A673 (cell line): ENCODE results near the gene NRIP2. TPM values are rescaled to one million over a fixed set of nuclear protein-coding genes. Genes with fewer than 3 reads are reported as not detected.

Source experiments
- BruUV-seq: library from RNA; stranded (reverse); fragments of 400-500 nt; replicated peaks from 2 replicates; lab custom pipeline; 2021; lab: Mats Ljungman, UMichigan
- CTCF ChIA-PET: fragments of 300-600 bp; sonication (Branson Sonifier 250); formaldehyde crosslinking; loops from one replicate; lab custom pipeline; 2022; ENCODE audit warnings: antibody characterized with exemption; lab: Charles Lee
- POLR2A ChIA-PET: fragments of 300-600 bp; sonication (Branson Sonifier 250); formaldehyde crosslinking; loops from one replicate; lab custom pipeline; 2022; ENCODE audit warnings: antibody characterized with exemption; ENCODE audit not compliant: low non-redundant PET; lab: Charles Lee
- DNase-seq: peaks from one replicate; pipeline ENCODE4 v3.0.0-alpha.2; 2015; ENCODE audit warnings: low spot score
- H3K27ac ChIP-seq: fragments of 200-600 bp; sonication (generic); 2 replicates; pipeline ENCODE4 v1.5.1; 2016; ENCODE audit warnings: mixed run types, low read depth, mild to moderate bottlenecking, mixed read lengths, antibody characterized with exemption, low read length; ENCODE audit not compliant: poor library complexity, severe bottlenecking
- H3K27me3 ChIP-seq: fragments of 200-600 bp; sonication (generic); replicated peaks from 2 replicates; pipeline ENCODE4 v1.6.1; 2017; ENCODE audit warnings: mixed run types, low read depth, mild to moderate bottlenecking, mixed read lengths, antibody characterized with exemption, low read length; ENCODE audit not compliant: insufficient read depth, poor library complexity
- H3K36me3 ChIP-seq: fragments of 200-600 bp; sonication (generic); 2 replicates; pipeline ENCODE4 v1.6.1; 2016; ENCODE audit warnings: mixed run types, mild to moderate bottlenecking, mixed read lengths, antibody characterized with exemption, low read length; ENCODE audit not compliant: insufficient read depth, poor library complexity, severe bottlenecking
- H3K4me1 ChIP-seq: fragments of 200-600 bp; sonication (generic); 2 replicates; pipeline ENCODE4 v1.6.1; 2017; ENCODE audit warnings: mixed run types, mild to moderate bottlenecking, mixed read lengths, antibody characterized with exemption, low read length; ENCODE audit not compliant: insufficient read depth, poor library complexity, severe bottlenecking
- H3K4me3 ChIP-seq: fragments of 200-600 bp; sonication (generic); 2 replicates; pipeline ENCODE4 v1.5.1; 2016; ENCODE audit warnings: low read depth, mixed run types, mild to moderate bottlenecking, mixed read lengths, low read length; ENCODE audit not compliant: poor library complexity, severe bottlenecking
- H3K9me3 ChIP-seq: fragments of 200-600 bp; sonication (generic); 2 replicates; pipeline ENCODE4 v1.6.1; 2016; ENCODE audit warnings: mixed run types, low read depth, mild to moderate bottlenecking, mixed read lengths, antibody characterized with exemption, low read length; ENCODE audit not compliant: poor library complexity, severe bottlenecking
- EZH2 ChIP-seq: fragments of 200-600 bp; sonication (generic); IDR thresholded peaks from 2 replicates; pipeline ENCODE4 v1.6.1; 2017; ENCODE audit warnings: borderline replicate concordance, low read depth, mild to moderate bottlenecking, mixed read lengths, antibody characterized with exemption, low read length; ENCODE audit not compliant: poor library complexity, severe bottlenecking
- intact Hi-C: fragments of 100-400 bp; cut with micrococcal nuclease; formaldehyde crosslinking; loops from one replicate; pipeline ENCODE4 v1.10.0; 2022; ENCODE audit not compliant: unreplicated experiment
- total RNA-seq: library from RNA; stranded (reverse); gene quantifications from 2 replicates; pipeline ENCODE4 v1.2.3, GENCODE V29; 2021
- TF ChIP-seq, protein P1 (sequence below): fragments of 300-800, 200-600 bp; sonication (generic); conservative IDR thresholded peaks from 2 replicates; pipeline ENCODE4 v1.5.1; 2017; ENCODE audit warnings: low read depth, mild to moderate bottlenecking, antibody characterized with exemption, low read length, moderate library complexity, mixed read lengths

The NRIP2 gene
- total RNA-seq, 1 experiment from 2014 or later = 0.39 TPM

DNA sequence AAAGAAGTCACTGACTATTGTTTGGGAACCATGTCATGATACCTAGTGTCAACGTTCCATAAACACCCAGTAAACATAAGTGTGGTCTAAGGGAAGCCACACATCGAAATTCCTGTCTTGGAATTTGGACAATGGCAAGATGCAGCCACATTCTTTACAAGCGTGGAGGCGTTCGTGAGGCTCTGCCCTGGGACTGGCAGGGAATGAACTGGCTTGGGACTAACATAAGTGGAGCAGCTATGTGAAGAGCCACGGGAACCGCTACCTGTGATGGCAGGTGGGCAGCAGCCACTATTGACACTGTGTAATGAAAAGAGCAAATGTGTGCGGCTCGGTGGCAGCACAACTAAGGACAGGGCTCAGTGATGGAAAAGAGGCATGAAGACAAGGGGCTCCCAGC, 10.0 kb upstream of the NRIP2 start:
- Histone ChIP-seq H3K27ac (no peak overlapping the region), H3K36me3 (no peaks in the 10 kb centered on the region), H3K4me3 (no peak overlapping the region), H3K9me3 (no peaks in the 10 kb centered on the region), H3K4me1 (peaks cover 25% of the 10 kb centered on the region), H3K27me3 (no peaks in the 10 kb centered on the region)
- intact Hi-C loops = no loop called here
- no peak for DNase-seq
- CTCF ChIA-PET = interaction anchor here (1.9 to 2.0 kb wide), 2 partner anchors 9 to 189 kb away, joined by 7 to 10 read pairs; no protein-coding TSS in a partner anchor
- TF ChIP-seq, protein P1, sequence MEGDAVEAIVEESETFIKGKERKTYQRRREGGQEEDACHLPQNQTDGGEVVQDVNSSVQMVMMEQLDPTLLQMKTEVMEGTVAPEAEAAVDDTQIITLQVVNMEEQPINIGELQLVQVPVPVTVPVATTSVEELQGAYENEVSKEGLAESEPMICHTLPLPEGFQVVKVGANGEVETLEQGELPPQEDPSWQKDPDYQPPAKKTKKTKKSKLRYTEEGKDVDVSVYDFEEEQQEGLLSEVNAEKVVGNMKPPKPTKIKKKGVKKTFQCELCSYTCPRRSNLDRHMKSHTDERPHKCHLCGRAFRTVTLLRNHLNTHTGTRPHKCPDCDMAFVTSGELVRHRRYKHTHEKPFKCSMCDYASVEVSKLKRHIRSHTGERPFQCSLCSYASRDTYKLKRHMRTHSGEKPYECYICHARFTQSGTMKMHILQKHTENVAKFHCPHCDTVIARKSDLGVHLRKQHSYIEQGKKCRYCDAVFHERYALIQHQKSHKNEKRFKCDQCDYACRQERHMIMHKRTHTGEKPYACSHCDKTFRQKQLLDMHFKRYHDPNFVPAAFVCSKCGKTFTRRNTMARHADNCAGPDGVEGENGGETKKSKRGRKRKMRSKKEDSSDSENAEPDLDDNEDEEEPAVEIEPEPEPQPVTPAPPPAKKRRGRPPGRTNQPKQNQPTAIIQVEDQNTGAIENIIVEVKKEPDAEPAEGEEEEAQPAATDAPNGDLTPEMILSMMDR = no peak
- TF ChIP-seq EZH2 = no peak
- POLR2A ChIA-PET = no interaction called here
- no TSS peak for BruUV-seq

DNA sequence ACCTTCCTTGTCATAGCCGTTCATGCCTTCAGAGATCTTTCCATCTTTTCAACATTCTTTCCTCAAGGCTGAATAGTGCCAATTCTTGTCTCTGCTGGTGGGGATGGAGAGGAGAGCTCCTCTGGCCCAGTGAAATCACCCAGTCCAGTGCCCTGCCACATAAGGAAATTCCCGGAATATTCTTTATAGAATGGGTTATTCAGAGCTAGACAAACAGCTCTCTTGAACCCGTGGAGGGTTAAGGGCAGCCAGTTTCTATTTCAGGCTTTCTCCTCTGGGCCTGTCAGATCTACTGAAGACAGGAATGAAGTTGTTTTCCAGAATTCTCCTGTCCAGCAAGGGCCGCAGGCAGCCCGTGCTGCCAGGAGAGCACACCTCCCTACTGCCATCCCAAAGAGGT, 8.1 kb upstream of the NRIP2 start:
- ChIA-PET CTCF (interaction anchor here (0.7 to 1.0 kb wide), 3 partner anchors 11 to 391 kb away, joined by 3 read pairs; no protein-coding TSS in a partner anchor), POLR2A (no interaction called here)
- no peak for DNase-seq
- Histone ChIP-seq H3K27ac (no peak overlapping the region), H3K9me3 (no peaks in the 10 kb centered on the region), H3K36me3 (no peaks in the 10 kb centered on the region), H3K4me1 (peaks cover 25% of the 10 kb centered on the region), H3K4me3 (no peak overlapping the region), H3K27me3 (no peaks in the 10 kb centered on the region)
- no TSS peak for BruUV-seq
- TF ChIP-seq EZH2 = no peak
- TF ChIP-seq, protein P1 = no peak
- intact Hi-C loops = no loop called here

DNA sequence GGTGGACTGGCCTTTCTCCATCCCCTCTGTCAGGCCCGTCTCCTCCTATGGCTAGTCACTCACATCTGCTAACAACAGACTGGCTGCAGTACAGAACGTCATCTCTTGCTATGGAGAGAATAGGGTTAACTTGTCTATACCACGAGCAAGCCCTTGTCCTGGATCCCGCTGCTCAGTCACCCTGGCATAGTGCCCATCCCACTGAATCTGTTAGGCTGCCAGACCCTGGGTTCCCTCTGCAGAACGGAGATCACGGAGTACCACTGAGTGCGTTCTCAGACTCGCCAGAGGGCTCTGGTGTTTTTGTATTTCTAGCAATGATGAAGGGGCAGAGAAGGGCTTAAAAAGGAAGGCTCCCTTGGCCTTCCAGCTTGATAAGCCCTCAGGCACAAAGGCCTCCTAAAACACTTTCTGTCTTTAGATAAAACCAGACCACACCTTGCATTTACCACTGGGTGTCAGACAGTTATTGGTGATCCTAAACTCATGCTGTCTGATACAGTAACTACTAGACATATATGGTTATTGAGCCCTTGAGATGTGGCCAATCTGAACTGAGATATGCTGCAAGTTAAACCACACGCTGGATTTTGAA, 6.3 kb upstream of the NRIP2 start:
- ChIA-PET CTCF (no interaction called here), POLR2A (no interaction called here)
- TF ChIP-seq, protein P1 = no peak
- TF ChIP-seq EZH2 = no peak
- no peak overlapping the region for H3K27ac ChIP-seq
- H3K4me1 ChIP-seq = peaks cover 15% of the 10 kb centered on the region
- H3K4me3 ChIP-seq = no peak overlapping the region
- no peaks in the 10 kb centered on the region for H3K36me3 ChIP-seq
- no peaks in the 10 kb centered on the region for H3K9me3 ChIP-seq
- no TSS peak for BruUV-seq
- no peaks in the 10 kb centered on the region for H3K27me3 ChIP-seq
- intact Hi-C loops = no loop called here
- no peak for DNase-seq
